ENCODE results near the gene RPL7L1. TPM values are rescaled to one million over a fixed set of nuclear protein-coding genes. Genes with fewer than 3 reads are reported as not detected.
A peak's percentile ranks its signal among the peaks of the same experiment; 100 is the strongest.

The RPL7L1 gene
- total and polyA plus RNA-seq, 2 of the 13 experiments (the other 11 are each of a cell fraction or from before 2014, with no cell fraction given): 51.6 to 179 TPM

DNA sequence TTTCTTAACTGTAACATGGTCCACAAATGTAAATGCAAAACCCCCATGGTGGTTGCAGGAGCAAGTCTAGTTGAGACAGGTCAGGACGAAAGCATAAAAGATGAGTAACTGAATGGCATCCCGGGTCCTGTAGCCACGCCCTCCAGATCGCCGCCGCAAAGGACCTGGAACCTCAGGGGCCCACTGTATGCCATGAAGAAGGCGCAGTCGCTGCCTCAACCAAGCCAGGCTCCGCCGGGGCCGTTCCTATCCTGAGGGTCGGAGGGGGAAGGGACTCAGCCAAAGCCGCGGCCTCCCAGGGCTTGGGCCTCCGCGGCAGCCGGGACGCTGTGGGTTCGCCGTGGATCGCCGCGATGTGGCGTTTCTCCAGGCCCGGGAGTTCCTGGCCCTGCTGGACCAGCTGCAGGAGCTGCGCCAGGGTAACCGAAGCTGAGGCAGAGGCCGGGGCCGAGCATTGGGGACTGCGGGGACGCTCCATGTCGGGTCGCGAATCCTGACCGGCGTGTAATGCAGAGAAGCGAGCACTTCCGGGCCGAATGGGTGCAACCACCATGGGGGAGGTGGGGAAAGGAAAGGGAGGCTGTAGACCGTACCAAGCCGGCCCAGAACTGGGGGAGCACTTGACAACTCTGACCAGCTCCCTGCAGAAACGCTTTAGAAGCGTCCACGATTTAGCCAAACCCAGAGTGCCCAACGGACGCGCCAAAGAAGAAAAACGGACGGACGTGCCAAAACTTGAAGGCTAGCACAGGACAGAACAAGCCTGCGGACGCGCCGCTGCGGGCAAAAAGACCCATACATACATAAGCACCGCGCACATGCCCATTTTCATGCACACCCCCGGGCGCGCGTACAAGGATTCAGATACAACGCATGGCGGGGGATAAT, 11.1 kb downstream of the RPL7L1 start (continued):
- TF ChIP-seq ZNF609 (CRISPR knock-in tag; IDR thresholded peaks at IDR 0.05; ENCODE audit: borderline replicate concordance) (peak; percentile 81), ZFP36L2 (CRISPR knock-in tag; IDR thresholded peaks at IDR 0.05) (no peak), ZNF567 (CRISPR knock-in tag; IDR thresholded peaks at IDR 0.05; ENCODE audit: borderline replicate concordance) (no peak; the same call in 1 of the 2 replicates), SMAD3 (CRISPR knock-in tag; IDR thresholded peaks at IDR 0.05) (peak; percentile 88), KLF13 (CRISPR knock-in tag; IDR thresholded peaks at IDR 0.05) (no peak), GPN1 (CRISPR knock-in tag; IDR thresholded peaks at IDR 0.05; ENCODE audit: borderline replicate concordance) (0 out of 2 replicates have a peak, but pooled peaks have one; percentile 34), ZFX (CRISPR knock-in tag; IDR thresholded peaks at IDR 0.05; ENCODE audit: low read depth) (peak; percentile 100), ZSCAN21 (CRISPR knock-in tag; IDR thresholded peaks at IDR 0.05; ENCODE audit: borderline replicate concordance) (peak; percentile 89; the same call in 1 of the 2 replicates), TAF15 (IDR thresholded peaks at IDR 0.05; ENCODE audit: low read depth, low read length, poor library complexity, severe bottlenecking) (peak; percentile 99), PHB2 (IDR thresholded peaks at IDR 0.05; ENCODE audit: partially characterized antibody) (no peak), KDM3A (CRISPR knock-in tag; IDR thresholded peaks at IDR 0.05; ENCODE audit: low read depth) (peak; percentile 98), AKNA (CRISPR knock-in tag; IDR thresholded peaks at IDR 0.05; ENCODE audit: borderline replicate concordance) (0 out of 2 replicates have a peak, but pooled peaks have one; percentile 60), HMG20B (CRISPR knock-in tag; conservative IDR thresholded peaks at IDR 0.05) (peak; percentile 36; the same call in 1 of the 2 replicates), ZNF792 (CRISPR knock-in tag; IDR thresholded peaks at IDR 0.05) (peak; percentile 42; the same call in 1 of the 2 replicates)
- TF ChIP-seq, protein P1, sequence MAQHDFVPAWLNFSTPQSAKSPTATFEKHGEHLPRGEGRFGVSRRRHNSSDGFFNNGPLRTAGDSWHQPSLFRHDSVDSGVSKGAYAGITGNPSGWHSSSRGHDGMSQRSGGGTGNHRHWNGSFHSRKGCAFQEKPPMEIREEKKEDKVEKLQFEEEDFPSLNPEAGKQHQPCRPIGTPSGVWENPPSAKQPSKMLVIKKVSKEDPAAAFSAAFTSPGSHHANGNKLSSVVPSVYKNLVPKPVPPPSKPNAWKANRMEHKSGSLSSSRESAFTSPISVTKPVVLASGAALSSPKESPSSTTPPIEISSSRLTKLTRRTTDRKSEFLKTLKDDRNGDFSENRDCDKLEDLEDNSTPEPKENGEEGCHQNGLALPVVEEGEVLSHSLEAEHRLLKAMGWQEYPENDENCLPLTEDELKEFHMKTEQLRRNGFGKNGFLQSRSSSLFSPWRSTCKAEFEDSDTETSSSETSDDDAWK (CRISPR knock-in tag; IDR thresholded peaks at IDR 0.05): no peak
- TF ChIP-seq, protein P2, sequence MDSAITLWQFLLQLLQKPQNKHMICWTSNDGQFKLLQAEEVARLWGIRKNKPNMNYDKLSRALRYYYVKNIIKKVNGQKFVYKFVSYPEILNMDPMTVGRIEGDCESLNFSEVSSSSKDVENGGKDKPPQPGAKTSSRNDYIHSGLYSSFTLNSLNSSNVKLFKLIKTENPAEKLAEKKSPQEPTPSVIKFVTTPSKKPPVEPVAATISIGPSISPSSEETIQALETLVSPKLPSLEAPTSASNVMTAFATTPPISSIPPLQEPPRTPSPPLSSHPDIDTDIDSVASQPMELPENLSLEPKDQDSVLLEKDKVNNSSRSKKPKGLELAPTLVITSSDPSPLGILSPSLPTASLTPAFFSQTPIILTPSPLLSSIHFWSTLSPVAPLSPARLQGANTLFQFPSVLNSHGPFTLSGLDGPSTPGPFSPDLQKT (CRISPR knock-in tag; IDR thresholded peaks at IDR 0.05; ENCODE audit: borderline replicate concordance): no peak
